GM18909 (cell line): ENCODE data around the gene SESN1.

Source experiments
- ATAC-seq: cut with Tn5 transposase; IDR thresholded peaks from one replicate; pipeline ENCODE4 v1.9.1; 2021; ENCODE audit warnings: mild to moderate bottlenecking; ENCODE audit not compliant: unreplicated experiment, poor library complexity

The SESN1 gene

DNA sequence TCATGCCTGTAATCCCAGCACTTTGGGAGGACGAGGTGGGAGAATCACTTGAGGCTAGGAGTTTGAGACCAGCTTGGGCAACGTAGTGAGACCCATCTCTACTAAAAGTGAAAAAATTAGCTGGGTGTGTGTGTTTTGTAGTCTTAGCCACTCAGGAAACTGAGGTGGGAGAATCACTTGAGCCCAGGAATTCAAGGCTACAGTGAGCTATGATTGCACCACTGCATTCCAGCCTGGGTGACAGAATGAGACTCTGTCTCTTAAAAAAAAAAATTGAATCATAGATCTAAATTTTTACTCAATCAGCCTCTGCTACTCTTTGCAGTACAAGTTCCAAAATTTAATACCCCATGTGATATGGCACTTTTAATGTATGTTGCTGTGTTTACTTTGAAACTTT is 124.9 kb downstream of the SESN1 start:
- no peak for ATAC-seq

- ATAC-seq = no peak
These were observed 126.0 kb downstream of the SESN1 start for GRCh38 chr6:108968325-108969316.

GRCh38 chr6:108966855-108967755 is 127.5 kb downstream of the SESN1 start:
- ATAC-seq = no peak

- ATAC-seq = no peak
These were observed 128.4 kb downstream of the SESN1 start for GRCh38 chr6:108966251-108966650.

DNA sequence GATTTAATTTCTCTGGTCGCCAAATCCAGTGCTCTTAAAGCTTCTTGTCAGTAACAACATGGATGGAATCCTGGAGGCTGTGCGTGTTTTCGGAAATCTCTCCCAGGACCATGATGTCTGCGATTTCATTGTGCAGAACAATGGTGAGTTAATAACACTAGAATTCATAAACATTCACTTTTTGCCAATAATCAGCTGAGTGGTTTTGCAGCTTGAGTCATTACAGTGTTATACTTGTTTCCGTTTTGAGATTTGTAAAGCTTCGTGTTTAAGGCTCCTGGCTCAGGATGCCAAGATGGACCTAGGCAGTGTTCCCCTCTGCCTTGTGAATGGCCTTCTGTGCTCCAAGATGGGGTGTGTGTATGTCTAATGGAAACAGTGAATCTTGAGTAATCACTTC is 132.7 kb downstream of the SESN1 start:
- ATAC-seq = no peak

DNA sequence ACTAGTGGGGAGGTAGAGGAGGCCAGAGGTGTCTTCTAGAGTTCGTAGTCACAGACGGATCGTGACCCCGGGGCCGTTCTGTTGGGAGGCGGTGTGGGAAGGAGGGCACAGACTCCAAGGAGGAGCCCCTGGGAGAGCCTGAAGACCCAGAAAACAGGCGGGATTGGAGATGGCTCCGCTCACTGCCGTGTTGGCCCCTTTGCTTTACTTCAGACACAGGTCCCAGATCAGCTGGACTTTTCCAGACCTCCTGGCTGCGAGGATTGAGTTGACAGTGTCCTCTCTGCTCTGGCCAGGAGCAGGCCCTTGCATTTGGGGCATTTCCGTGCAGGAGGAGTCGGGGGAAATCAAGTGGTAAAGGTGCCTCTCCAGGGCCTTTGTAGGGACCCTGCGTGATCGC is 133.6 kb downstream of the SESN1 start:
- no peak for ATAC-seq

DNA sequence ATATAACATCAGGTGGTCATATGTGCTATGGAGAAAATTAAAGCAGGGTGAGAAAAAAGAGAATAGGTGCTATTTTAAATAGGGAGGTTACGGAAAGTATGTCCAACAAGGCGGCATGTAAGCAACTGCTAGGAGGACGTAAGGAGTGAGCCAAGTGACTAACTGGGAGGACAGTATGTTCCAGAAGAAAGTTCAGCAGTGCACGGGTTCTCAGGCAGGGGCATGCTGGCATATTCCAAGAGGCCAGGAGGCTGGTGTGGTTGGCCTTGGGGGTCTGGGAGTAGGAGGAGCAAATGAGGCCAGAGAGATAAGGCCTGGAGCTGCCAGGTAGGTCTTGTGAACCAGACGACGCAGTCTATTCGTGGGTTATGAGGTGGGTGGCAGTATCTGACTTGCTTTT is 134.0 kb downstream of the SESN1 start:
- ATAC-seq = no peak

DNA sequence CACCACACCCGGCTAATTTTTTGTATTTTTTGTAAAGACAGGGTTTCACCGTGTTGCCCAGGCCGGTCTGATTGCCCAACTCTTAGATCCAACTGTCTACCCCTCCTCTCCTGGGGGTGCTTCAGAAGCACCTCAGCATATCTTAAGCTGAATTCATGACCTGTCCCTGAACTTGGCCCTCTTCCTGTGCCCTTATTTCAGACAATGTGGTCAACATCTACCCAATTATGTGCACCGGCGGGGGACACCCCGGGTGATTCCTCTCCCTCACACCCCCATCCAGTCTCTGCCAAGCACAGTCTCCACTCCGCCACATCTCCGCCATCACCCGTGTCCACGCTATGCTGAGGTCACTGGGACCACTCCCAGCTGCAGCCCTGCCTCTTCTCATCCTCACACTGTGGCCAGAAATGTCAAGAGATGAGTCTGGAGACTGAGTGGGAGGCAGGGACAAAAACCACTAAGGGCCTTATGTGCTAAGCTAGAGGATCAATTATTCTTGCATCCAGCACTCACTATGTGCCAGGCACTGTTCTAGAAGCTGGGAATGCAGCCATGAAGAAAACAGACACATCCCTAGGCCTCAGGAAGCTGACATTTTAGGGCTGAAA is 134.6 kb downstream of the SESN1 start:
- ATAC-seq = no peak

GRCh38 chr6:108958900-108959770 is 135.5 kb downstream of the SESN1 start:
- ATAC-seq = no peak

GRCh38 chr6:108957221-108957620 is 137.4 kb downstream of the SESN1 start:
- no peak for ATAC-seq

GRCh38 chr6:108955329-108955949 is 139.2 kb downstream of the SESN1 start:
- no peak for ATAC-seq

GRCh38 chr6:108953681-108954080 is 141.0 kb downstream of the SESN1 start:
- no peak for ATAC-seq

- no peak for ATAC-seq
These were observed 141.7 kb downstream of the SESN1 start for GRCh38 chr6:108952776-108953486.

- ATAC-seq = no peak
These were observed 143.2 kb downstream of the SESN1 start for GRCh38 chr6:108951351-108951953.

GRCh38 chr6:108948181-108948661 is 146.4 kb downstream of the SESN1 start:
- ATAC-seq = no peak

- ATAC-seq = no peak
These were observed 147.4 kb downstream of the SESN1 start for GRCh38 chr6:108947114-108947854.

DNA sequence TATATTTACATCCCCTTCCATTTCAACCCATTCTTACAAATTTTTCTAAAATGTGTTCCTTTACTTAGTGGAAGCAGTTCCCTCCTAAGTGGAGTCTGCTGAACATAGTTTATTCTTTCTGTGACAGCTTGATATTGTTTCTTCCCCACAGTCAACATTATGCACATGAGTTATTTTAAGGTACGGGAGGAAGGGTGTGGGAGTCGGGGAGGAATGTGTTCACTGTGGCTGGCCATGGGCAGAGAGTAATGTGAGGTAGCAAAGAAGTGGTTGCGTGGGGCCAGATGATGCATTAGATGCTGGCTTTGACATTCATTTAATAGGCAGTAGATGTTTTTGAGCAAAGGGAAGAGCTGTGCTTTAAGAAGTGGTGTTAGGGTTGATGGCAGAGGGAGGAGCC is 148.0 kb downstream of the SESN1 start:
- no peak for ATAC-seq
